HG03095 (cell line): ENCODE measurements around the gene CBLN4.

Experiments used
- ATAC-seq: cut with Tn5 transposase; IDR thresholded peaks from one replicate; pipeline ENCODE4 v1.9.1; 2021; ENCODE audit warnings: moderate library complexity; ENCODE audit not compliant: unreplicated experiment

Gene CBLN4

DNA sequence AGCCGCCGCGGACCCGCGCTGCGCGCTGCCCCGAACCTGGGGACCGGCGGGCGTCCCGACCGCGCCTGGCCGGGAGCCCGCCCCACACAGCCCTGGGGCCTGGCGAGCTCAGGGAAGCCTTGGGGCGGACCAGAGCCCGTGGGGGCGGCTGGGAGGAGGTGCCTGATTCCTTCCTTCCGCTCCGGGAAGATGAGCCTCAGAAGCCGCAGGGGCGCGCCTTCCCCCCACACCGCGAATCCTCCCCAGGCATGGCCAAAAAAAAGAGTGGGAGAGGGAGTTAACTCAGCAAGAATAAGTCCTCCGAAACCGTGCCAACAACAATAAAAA, at the start of gene CBLN4:
Gene CBLN4 (minus strand): TSS at position 131 of the 327 bp plus-strand sequence. CDS start 1,348 bp downstream, outside the sequence.
- ATAC-seq = no peak

DNA sequence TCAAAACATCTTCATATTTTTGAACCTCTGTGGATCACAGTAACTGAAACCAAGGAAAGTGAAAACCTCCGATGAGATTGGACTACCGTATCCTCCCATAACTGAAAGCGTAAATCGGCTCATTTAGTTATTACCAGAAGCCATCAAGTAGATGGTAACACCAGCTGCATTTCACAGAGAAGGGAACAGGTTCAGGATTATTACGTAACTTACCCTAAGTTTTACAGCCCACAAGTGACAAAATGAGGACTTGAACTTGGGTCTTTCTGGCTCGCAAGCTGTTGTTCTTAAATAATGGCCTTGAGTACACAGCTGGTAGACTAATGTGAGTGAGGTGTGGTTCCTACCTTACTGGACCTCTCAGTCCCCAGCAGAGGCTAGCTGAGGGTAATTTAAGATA, 37.9 kb upstream of the CBLN4 start:
- no peak for ATAC-seq

DNA sequence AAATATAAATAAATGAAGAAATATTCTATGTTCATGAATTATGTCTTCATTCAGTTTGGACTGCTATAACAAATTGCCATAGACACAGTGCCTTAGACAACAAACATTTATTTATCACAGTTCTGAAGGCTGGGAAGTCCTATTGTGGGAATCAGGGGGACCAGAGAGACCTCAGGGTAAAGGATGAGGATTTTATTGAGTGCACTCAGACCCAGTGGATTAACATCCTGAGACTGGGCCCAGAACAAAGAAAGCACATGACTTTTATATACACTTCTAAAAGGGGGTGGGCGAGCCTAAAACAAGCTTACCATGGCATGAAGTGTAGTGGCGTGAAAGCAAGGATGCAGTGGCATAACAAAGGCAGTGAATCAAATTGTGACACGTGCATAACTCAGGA, 26.9 kb upstream of the CBLN4 start:
- ATAC-seq = no peak

DNA sequence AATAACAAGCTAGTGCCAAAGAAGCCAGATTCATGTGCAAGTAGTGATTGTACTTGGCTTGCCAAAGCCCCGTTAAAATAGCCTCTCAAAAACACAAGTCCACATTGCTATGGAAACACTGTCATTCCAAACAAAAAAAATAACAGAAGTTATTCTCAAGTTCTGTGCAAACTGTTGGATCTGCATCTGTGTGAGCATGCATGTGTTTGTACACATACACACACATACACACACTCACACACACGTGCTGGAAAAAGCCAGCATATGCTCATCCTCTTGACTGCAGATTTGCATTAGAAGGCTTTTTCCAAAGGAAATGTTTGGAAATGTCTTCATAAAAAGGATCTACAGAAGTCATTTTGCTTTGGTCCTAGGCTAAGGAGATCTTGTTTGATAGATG, 13.4 kb upstream of the CBLN4 start:
- ATAC-seq = no peak

DNA sequence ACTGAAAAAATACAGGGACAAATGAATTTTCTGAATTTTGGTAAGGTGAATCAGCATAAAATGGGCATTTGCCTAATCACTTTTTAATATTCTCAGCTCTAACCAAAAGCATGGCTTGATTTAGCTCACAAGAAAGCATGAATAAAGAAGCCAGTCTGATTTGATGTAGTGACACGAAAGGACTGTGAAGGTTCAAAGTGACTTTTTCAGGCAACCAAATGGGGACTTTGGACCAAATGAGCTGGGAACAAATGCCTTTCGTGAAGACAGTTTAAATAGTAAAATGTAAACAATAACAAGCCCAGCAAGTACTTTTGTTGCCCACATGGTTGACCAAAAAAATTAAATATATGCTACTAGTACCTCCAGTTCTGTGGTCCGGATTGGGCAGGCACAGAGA, 12.9 kb upstream of the CBLN4 start:
- no peak for ATAC-seq

DNA sequence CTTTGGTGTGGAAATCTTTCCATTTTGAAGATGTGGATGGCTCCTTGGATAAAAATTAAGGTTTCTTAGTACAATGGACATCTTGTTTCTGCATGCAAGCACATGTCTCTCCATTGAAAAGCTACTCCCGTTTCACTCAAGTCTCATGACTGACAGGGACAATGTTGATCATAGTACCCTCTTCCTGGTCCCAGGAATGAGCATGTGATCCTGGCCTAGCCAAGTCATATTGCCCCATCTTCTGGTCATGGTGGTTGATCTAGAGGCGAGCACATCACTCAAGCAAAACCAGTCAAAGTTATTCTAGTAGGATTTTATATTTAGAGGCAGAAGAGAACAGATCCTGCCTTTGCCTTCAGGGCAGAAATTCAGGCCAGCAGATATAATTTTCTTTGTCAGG, 12.2 kb upstream of the CBLN4 start:
- ATAC-seq = no peak

DNA sequence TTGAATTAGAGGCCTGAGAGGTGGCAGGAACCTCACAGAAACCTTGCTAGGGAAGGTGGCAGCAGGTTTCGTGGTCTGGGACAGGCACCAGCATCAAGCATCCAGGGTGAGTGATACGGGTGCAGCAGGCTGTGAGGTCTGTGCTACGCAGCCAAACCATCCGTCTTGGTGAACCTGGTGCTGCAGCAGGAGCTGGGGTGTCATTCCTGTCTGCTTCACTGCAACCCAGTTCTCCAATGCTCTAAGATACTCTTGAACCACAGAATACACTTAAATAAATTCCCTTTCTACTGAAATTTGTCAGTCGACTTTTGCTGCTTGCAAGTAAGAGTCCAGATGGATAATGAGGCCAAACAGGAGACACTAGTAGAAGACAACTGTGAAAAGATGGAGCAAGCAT, 9.7 kb upstream of the CBLN4 start:
- ATAC-seq = no peak

DNA sequence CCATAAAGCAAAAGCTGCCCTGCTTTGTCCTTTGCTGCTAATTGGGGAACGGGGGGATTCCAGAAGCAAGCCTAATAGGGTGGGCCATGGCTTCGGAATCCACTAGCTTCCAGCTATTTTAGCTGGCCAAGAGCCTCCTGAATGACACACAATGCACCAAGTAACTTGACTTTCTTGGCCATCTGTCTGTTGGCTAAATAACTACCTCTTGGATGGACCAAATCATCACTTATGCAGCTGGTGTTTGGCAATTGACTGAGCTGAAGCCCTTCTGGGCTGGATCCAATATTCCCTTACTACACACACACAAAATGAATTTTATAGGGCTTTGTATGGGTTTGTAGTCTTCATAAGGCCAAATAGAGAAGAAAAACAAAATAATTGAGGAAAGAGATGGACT, 8.8 kb upstream of the CBLN4 start:
- ATAC-seq = no peak

DNA sequence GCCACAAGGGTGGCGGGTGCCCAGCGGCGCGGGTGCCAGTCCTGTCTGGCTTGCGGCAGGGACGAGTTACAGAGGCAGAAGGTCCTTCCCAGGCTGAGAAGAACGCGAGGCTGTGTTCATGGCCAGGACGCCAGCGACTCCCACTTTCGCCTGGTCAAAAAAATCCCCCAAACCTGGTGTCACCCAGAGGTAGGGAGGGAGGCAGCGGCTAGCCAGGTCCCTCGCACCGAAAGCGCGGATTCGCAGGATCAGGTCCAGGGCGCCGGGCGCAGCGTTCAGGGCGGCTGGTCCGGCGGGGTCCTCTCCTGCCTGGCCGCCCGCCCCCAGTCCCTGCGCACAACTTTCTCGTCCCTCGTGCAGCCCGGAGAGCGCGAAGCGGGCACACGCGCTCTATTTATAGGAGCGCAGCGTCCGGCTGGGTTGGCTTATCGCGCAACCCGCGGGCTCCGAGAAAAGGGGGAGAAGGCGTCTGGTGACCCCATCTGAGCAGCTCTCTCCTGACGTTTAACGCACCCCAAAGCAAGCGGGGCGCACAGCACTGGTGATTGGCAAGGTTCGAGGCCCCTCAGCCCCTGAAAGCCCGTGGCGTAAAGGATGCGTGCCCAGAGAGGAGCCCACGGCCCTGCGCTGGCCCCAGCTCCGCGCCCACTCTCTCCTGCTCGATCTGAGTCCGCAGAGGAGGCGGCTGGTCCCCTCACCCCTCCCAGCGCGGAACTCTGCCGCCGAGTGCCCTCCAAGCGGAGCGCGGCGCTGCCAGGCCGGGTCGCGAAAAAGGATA, 519 bp downstream of the CBLN4 start:
- ATAC-seq = no peak

DNA sequence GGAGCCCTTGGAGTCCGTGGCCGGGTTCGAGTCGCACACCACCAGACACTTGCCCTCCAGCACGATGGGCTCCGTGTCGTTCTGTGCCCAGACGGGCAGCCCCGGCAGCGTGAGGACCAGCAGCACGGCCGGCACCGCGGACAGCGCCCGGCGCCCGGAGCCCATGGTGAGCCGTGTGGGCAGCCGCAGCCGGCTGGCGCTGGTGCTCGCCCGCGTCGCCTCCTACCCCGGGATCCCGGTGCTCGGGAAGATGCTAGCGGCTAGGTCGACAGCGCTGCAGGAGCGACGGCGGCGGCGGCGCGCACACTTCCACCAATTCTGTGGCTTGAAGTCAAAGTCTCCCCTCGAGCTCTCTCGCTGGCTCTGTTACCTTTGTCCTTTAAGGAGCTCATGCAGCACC, 1.3 kb downstream of the CBLN4 start:
- no peak for ATAC-seq

DNA sequence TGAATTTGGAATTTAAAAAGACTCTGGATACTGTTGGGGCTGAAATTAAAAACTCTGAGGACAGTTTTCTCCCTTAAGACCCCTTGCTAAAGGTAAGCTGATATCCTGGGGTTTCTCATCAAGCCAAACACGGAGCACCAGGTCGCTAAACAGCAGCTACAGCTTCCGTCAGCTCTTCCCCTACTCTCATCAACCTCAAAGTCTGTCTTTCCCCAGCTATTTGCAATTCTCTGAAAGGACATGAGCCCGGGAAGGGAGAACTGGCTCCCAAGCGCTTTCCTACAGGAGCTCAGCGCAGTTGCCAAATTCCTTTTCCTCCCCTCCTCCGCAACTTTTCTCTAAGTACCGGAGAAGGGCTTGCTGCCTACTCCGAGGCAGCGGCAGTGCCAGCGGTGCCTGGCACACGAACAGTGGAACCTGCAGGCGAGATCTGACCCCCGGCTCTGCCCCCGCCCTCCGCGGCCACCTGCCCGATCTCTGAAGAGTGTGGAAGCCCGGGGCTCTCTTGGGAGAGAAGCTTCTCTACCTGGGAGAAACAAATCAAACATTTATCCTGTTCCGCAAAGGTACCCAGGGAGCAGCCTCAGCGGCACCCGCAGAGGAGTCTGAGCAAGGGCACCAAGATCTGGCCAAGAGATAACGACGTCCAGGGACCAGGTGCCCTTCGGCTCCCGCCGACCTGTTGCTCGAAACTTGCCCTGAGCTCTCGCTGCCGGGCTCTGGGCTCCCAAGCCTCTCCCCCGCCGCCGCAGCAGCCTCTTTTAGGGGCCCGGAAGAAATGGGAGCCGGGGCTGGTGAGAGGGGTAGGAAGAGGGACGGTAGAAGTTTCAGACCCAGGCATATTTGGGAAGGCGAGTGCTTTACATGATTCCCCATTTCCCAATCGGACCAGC, 2.2 kb downstream of the CBLN4 start:
- no peak for ATAC-seq

DNA sequence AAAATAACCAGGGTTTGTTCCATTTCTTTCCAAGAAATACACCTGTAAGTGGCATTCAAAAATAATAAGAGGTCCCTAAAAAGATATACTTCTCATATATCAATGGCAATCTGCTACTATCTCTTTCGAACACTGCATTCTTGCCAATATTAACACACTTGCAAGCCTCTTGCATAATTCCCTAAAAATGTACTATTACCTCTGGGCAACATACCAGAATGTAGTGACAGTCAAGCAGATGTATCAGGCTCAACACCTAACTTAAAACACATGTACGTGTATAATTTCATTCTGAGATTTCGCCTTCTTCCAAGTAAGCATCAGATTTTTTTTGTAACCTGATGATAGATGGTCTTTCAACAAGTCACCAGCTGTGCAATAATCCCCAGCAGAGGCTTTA, 3.4 kb downstream of the CBLN4 start:
- no peak for ATAC-seq

DNA sequence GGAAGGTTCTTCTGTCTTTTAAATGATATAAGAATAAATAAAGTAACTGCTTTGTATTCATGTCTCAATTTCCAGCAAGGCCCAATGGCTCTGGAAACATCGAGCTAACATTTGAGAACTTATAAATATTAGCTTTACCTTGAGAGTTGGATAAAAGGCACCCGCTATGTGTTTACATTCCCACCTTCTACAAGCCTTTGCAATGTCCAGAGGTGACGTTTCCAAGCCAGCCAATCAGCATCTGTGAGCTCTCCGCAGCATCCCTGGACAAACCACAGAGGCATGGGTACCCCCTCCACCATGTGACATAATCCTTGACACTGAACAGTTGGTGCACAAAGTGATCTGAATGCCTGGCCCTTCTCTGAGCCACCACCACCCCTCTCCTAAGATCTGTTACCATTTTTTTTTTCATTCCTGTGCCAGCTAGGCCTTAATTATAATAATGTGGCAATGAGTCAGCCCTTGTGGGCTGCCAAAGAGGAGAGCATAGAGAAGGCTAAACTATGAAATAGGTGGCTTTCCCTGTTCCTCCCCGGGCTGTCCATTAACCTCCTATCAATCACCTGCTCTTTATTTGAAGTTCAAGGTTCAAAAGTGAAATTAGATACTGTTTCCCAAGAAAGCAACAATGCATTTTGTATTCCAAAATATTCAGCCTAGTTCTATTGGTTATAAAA, 4.1 kb downstream of the CBLN4 start:
- no peak for ATAC-seq

DNA sequence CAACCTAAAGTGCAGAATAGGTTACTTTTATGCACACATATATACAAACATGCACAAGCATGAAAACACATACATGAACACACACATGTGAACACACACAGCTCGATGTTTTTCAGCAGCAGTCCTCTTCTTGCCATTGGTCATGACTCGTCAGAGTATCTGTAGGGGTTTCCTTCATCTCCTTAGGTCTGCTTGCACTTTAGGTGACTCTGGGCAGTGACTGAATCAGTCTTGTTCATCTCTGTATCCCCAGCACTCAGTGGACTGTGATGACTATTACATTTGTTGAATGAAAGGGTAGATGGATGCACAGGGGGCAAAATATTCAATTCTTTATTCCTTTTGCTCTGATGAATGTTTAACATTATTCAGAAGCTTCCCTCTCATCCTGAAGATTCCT, 26.8 kb downstream of the CBLN4 start:
- ATAC-seq = no peak

DNA sequence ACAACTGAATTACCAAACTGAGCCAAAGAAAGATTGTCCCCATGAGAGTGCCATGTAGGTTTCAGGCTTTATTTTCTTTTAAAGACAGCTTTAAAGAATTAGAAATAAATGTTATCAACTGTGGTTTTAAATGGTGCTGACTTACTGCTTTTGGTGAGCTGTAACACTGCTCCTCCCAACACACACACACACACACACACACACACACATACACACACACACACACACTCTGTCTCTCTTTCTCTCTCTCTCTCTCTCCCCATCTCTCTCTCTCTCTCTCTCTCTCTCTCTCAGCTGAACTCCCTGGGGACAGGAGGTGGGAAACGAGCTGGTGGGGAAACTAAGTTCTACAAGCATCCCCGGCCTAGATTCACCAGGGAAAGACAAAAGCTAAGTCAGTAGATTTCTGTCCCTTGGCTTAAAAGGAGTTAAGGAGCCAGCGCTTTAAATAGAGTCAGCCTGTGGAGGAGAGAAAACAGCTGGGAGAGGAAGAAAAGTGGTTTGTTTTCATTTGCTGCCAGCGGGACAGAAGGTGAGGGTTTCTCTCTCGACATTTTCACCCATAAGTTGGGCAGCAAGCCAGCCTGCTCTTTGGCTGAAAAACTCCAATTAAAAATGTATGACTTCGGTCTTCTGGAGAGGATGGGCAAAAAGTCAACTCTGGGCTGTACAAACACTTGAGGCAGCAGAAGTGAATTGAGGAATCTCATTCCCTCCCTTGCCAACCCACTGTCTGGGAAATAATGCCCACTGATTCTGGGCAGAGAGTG, 27.4 kb downstream of the CBLN4 start:
- ATAC-seq = no peak

DNA sequence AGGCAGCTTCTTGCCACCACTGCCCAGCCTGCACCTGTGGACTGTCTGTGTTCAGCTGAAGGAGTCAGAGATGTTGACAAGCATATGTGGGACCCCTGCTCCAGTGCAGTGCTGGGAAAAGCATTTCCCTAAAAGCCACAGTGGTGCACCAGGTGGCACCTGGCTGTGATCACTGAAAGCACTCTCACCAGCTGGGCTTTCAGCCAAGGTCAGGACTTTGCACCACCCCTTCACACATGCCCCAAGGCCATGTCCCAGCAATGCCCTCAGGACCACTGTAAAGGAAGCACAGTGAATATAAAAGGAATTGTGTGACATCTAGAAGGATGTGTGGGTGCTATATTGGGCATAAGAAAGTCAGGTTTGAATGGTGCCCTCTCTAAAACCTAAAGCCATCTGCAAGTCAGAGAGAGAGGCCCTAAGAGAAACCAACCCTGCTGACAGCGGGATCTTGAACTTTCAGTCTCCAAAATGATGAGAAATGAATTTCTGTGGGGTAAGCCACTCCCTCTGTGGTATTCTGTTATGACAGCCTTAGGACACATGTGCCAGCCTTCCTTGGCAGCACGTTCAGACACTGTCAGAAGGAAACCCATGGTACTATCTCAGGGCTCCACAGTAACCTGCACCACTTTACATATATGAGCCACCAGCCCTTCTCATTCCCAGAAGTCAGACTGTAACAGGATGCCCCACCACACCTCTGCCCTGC, 30.7 kb downstream of the CBLN4 start:
- no peak for ATAC-seq

DNA sequence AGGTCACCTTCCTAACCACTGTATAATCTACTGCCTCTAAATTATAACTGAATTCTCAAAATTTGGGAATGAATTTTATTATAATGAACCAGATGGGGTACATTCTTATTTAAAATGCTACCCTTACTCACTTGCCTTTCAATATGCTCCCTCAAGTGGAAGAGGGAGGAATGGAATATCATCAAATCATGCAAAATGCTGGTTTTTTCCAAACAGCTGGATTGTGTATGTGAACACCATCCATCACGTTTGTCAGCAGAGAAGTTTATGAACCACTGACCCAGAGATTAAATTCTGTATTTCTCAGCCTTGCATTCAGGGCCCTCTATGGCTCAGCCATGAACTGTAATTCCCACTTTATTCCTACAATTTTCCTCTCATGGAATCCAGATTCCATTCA, 40.5 kb downstream of the CBLN4 start:
- ATAC-seq = no peak

DNA sequence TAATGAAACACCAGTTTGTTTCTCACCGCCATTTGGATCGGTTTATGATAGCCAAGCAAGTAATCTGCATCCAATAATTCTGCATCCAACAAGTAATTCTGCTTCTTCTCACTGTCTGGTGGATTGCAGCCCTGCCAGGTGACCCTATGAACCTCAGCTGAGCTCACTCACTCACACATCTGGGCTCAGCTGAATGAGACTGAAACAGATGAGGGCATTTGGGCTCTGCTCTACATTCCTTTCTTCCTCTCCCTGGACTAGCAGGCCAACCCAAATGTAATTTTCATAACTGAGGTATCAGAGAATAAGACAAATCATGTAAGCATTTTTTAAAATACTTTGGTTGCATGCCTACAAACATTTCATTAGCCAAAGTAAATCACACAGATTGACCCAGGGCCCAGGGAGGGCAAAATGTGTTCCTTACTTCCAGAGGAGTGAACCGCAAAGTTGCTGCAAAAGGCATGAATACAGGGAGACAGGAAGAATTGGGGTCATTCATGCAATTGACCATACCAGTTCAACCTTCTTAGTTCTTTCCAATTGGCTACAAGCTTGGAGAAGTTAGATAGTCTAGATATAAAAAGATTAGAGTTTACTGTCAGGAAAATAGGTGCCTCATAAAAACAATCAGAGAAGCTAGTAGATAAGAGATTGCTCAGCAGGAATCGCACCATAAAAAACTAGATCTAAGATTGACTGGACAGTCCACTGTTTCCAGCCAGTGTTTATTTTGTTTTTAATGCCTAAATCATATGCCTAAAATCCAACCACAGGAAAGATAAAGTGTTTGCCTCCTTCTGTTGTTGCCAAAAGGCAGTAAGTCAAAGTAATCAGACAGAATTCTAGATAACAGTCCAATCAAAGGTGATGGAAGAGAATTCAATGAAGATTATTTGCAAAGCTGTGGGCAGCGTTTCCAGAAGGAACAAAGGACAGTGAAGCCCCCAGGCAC, 43.7 kb downstream of the CBLN4 start:
- no peak for ATAC-seq

DNA sequence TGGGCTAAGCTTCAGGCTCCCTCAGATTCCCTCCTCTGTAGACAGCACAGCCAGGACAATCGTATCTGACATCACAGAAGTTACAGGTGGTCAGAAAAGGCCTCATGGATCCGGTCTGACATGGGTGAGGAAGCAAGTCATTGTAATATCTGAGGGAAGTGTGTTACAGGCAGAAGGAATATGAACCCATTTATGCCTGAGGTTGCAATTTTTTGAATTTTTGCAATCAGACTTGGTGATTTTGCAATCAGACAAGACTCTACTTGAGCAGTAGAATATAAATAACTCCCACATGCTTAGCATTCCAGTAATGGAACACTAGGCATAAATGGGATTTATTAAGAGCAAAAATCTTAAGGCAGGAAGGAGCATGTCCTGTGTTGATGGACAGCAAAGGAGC, 52.1 kb downstream of the CBLN4 start:
- ATAC-seq = no peak
